Stimulated activated CD4-positive, alpha-beta T cell treated with anti-CD3 and anti-CD28 coated beads, Interleukin-1b, Interleukin-23, amount 100 ng/mL, for 4 hours (primary cell): Measurements from ENCODE around the gene PIGW.

Experiments used
- DNase-seq, 2 donors: peaks; one replicate each; pipeline ENCODE4 v3.0.0-alpha.2; 2020; ENCODE audit warnings: low read depth in 2 of 2

The PIGW gene, protein sequence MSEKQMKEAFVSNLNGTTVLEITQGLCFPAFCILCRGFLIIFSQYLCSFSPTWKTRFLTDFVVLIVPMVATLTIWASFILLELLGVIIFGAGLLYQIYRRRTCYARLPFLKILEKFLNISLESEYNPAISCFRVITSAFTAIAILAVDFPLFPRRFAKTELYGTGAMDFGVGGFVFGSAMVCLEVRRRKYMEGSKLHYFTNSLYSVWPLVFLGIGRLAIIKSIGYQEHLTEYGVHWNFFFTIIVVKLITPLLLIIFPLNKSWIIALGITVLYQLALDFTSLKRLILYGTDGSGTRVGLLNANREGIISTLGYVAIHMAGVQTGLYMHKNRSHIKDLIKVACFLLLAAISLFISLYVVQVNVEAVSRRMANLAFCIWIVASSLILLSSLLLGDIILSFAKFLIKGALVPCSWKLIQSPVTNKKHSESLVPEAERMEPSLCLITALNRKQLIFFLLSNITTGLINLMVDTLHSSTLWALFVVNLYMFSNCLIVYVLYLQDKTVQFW

DNA sequence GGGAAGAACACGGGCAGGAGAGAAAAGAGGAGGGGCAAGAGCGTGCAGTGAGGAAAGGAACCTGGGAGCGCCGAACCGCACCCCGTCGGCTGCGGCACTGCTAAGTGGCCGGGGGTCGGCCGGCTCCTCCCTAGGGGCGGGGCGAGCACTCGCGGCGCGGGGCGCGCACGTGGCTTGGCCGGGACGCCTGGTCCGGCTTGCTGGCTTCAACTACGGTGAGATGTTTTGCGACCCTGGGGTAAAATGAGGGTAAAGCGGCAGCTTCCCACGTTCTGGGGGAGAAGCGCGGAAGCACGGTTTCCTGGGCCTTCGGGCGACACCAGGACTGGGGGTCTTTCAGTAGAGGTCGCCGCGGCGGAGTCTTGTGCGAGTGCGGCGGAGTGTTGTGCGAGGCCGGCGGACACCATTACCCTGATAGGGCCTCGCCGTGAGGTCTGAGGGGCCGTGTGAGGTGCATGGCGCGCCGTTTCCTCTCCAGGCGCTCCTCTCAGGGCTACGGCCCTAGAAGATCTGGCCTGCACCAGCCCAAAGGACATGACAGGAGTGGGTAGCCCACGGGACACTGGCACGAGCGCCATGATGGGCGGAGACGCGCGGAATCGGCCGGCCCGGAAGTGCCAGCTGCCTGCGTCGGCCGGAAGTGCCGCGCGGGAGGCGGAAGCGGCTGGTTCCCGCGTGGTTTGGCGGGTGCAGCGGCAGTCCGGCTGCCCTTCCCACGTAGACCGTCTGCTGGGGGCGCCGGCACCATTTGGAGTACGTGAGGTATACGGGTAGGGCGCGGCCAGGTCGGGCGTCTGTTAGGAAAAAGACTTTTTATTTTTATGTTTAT, at the start of gene PIGW, which contains the start of gene MYO19:
Gene PIGW, plus strand, starts transcription at position 148 of the 829 bp plus-strand sequence. CDS start 2,115 bp downstream, outside the sequence.
Gene MYO19, minus strand, starts transcription at position 29 of the 829 bp plus-strand sequence. CDS start 2,330 bp downstream, outside the sequence.
- peak; percentile 82 to 87 for DNase-seq

DNA sequence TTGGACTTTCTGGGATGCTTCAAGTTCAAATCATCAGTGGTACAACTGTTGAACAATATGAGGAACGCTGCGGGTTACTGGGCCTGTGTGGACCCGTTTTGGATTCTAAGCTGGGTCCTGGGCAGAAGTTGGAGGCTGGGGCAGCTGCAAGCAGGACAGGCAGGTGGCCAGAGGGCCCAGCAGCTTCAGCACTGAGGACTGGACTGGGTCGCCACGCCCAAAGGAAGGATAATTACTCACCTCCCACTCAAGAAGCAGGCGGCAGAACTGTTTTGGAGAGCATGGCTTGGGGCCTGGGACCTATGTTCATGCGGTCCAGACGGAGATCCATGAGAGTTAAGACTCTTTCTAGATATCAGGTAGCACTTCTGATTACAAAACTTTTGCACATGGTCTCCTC, 49.8 kb upstream of the PIGW start:
- DNase-seq = no peak

DNA sequence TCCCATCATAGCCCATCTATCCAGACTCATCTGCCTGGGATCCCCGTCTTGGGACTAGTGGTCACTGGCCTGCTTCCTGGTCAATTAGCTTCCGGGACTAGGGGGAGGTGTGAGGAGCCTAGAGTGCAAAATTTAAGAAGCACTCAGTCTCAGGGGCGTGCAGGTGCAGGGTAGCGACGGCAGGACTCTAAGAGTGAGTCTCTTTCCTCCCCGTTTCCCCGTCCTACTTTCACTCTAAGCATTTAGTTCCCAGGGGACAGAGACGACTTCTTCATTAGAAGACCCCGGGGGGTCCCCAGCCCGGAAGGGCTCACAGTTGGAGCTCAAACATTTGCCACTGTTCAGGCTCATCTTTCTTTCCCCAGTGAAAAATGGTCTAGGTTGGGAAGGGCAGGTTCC, 49.0 kb upstream of the PIGW start:
- DNase-seq = no peak

DNA sequence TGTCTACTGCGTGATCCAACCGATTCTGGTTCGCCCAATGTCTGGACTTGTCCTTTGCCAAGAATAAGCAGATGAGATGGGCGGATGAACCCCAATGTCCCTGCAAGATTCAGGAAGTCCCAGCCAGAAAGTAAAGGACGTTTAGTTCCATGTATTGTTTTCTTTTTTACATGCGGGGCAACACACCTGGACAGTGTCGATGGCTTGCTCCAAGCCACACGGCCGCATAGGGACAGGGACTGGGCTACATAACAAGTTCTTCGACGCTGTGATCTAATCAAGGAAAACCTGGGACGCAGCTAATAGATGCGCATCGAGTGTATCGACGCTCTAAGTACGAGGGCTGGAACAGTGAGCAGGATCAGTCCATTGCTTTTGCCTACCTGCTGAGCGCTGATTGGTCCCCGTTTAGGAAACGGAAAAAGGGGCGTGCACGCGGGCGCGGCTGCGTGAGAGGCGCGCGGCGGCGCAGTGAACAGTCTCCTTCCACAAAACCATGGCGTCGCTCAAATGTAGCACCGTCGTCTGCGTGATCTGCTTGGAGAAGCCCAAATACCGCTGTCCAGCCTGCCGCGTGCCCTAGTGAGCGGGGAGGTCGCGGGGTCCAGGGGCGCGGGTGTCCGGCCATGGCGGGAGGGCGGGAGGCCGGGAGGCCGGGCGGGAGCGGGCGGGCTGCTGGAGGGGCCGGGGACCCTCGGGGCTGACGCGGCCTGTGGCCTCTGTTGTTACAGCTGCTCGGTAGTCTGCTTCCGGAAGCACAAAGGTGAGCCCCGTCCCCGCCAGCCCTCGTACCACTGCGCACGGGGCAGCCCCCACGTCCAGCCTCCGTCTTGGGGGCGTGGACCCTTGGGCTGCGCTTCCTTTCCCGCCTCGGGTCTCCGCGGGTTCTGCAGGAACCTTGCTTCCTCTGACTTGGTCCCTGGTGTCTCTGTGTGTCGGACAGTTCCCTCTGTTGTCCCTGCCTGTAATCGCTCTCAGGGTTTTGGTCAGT, 48.3 kb upstream of the PIGW start, which contains the start of gene ZNHIT3:
Gene ZNHIT3, plus strand, starts transcription at position 478 of the 991 bp plus-strand sequence. Its CDS starts 19 bp downstream, at position 497.
- DNase-seq = peak; percentile 79 to 82

DNA sequence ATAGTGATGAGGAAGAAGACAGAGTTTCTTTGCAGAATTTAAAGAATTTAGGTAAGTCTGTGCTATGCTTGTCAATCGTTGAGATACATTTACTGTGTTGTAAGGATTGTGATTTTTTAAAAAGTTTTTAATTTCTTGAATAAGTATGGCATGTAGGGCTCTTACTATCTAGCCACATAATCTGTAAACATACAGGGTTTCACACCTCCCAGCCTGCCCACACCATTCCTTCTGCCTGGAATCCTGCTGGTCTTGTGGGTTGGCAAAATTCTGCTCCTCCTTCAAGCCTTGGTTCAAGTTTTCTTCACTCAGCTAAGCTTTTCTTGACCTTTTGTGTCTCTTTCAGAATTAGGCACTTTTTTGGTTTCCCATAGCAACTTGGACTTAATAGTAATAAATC, 40.8 kb upstream of the PIGW start:
- DNase-seq = no peak

DNA sequence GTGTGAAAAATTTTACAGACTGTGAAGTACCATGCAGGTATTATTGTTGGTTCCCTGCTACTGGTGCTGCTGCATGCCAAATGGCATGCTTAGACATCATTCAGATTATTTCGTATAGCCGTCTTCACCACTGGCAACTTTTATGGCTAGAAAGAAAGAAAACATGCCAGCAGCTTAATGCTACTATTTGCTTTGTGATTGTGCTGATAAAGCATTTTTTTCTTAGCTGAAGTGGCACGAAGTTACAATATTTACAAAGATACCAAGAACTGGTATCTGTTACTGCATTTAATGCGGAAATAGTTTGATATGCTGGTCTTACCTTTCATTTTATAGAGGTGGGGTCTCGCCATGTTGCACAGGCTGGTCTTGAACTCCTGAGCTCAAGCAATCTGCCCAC, 40.1 kb upstream of the PIGW start:
- DNase-seq = no peak

DNA sequence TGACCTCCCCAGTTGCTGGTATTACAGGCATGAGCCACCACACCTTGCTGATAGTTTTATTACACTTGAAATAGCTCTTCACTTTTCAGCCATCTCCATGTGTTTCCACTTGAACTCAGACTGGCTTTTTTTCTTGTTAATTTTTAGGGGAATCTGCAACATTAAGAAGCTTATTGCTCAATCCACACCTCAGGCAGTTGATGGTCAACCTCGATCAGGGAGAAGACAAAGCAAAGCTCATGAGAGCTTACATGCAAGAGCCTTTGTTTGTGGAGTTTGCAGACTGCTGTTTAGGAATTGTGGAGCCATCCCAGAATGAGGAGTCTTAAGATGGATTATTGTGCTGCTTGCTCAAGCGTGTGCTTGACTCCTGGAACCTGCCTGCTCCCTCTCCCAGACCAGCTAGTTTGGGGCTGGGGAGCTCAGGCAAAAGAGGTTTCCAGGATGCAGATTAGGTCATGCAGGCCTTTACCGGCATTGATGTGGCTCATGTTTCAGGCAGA, 39.7 kb upstream of the PIGW start:
- DNase-seq = no peak

DNA sequence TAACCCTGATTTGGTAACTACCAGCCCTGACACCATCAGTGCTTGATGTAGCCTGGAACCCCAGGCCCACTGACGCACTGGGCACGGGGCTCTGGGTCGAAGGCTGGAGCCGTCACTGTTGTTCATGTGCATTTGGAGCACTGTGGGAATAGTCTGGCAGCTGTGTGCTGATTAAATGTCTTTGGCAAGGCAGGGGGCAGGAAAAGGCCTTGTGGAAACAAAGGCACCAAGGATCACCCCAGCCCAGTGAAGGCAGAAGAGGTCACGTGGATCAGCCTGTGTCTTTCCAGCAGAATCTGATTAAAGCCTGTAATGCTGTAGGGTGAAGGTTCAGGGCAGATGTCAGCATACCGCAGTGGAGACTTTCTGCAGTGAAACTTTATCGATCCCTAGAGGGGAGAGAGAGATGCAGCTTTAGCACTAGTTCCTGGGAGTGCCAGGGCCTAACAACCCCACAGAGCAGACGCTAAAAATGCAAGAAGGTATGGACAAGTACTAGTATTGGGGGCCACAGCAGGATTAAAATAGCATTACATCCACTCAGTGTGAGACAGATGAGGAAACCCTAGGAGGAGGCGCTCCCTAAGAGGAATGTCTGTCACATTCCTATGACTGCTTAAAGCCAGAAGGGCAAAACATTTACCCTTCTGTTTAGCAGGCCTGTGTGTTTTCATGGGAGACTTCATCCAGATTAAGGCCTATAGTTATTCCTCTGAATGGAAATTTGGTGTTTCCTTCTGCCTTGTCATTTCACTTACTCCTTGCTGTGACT, 38.6 kb upstream of the PIGW start:
- no peak for DNase-seq

DNA sequence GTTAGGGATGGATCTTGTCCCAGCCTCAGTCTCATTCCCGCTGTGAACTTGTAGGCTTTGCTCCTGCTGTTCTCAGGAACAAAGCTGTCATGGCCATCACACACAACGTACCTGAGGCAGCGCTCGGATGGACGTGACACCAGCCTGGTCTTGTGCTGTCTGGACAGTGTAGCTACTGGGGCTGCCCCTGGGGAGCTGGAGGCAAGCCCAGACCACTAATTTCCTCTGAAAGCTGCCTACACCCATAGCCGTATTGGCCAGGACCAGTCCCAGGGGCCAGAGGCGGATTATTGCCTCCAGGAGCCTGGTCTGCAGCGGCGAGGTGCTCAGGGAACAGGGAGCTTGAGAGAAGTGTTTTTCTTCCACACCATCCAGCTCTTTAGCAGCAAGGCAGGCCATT, 36.6 kb upstream of the PIGW start:
- DNase-seq = no peak

DNA sequence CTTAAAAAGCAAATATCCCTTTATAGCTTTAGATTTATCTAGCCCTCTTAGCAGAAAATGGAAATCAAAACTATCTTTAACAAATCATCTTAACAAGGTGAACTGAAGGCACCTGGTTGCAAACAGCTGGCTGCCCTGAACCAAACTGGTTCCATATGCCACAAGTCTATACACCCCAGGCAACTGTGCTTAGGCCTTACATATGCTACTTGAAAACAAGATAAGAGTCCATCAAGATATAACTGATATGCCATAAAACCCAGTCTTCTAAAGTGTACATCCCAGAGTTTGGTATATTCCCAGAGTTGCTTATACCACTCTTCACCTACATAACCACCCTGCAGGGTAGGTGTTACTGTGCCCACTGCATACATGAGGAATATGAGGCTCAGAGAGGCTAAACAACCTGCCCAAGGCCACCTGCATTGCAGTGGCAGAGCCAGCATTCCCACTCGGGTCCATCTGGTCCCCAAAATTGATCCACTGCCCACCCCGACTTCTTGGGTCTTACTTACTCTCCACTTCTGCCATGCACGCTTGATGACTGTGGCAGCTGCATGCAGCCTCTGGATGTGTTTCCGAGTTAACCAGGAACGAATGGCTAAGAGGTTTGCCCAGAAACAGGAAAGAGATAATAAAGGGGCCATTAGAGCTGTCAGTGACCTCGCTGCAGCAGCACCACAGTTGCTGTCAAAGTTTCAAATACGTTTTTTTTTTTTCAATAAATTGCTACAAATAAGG, 36.1 kb upstream of the PIGW start:
- DNase-seq = no peak

DNA sequence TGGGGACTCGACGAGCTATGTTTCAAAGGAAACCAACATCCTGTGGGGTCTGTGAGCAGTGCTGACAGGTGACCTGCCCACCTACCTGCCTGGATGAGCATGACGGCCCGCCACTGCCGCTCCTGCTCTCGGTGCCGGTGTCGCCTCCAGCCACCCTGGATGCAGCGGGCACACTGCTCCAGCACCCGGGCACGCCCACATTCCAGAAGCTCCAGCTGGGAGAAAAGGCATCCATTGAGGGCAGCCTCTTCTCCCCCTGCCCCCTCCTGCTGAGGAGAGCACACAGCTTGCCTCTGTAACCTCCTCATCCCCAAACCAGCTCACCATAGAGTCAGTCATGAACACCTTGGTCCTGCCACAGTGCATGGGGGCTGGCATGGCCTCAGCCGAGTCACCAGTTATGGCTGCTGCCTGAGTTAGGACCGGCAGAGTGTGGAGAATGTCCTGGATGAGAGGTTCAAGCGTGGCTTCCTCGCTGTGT, 34.0 kb upstream of the PIGW start:
- no peak for DNase-seq

DNA sequence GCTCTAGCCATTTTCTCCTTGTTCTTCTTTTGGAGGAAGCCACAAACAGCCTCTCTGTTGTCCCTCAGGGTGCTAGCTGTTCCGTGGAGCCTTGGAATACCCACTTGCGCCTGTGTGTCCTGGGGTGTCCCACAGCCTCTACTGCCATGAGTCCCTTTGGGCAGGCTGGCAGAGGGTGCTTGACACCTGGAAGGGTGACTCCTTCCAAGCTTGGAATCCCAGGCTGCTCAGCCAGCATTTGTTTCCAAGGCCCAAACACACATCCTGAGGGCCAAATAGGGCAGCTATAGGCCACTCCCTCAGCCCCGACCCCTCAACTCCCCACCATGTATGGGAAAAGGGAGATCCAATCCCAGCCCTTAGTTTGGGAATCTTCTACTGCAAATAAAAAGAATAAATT, 33.4 kb upstream of the PIGW start:
- no peak for DNase-seq

DNA sequence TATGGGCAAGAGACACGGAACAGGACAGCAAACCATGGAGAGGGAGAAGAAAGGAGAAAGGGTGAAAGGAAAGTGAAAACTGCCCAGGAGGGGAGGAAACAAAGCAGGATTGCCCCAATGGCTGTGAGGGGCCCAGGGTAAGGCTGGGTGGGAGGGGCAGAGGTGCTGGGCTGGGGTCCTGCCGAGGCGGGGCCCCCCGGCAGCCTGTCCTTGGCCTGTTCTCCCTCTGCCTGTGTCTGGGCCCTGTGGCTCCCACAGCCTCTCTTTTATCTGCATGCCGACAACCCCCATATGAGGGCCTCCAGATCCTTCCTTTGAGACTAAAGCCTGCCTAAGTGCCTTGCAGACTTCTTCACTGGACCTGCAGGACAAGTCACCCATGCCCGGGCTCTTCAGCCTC, 32.8 kb upstream of the PIGW start:
- DNase-seq = no peak

DNA sequence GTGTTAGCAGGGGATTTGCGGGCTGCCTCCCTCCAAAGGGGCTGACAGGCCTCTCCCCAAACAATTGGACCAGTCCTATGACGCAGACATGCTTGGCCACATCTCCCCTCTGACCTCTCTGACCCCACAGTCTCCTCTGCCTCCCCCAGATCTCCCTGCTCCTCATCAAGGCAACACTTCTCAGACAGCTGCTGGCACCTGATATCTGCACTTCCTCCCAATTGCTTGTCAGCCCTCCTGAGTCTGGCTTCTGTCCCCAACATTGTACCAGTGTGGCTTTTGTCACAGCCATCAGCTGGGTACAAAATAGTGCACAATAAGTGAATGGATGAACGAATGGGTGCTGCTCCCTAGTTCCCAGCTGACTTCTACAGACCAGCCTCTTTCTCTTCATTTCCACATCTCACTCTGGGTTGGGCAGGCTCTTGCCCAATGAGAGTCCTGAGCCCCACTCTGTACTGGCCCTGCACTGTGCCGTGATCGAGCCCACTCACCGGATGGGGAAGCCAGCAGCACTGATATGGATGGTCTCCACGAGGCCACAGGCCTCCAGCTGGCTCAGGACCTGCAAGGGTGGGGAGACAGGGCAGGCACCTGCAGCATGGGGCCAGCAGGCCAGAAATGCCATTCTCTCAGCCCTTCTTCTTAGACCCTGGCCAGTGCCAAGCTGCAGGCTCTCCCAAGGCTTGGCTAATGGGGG, 31.2 kb upstream of the PIGW start:
- DNase-seq = no peak

DNA sequence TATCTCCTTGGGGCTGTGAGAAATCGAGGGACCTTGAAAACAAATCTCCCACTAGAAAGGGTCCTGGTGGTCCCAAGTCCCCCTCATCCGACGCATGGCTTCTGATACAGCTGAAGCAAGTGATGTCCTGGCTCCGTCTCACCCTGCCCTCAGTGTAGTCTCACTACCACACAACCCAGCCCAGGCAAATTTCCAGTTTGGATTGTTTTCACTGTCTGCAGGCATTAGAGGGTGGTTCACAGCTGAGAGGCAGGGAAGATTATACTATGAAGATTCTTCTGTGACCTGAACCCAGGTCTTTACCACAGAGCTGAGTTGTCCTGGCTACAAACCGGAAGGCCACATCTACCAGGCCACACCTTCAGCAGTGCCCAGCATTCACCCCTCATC, 30.6 kb upstream of the PIGW start:
- DNase-seq = no peak

DNA sequence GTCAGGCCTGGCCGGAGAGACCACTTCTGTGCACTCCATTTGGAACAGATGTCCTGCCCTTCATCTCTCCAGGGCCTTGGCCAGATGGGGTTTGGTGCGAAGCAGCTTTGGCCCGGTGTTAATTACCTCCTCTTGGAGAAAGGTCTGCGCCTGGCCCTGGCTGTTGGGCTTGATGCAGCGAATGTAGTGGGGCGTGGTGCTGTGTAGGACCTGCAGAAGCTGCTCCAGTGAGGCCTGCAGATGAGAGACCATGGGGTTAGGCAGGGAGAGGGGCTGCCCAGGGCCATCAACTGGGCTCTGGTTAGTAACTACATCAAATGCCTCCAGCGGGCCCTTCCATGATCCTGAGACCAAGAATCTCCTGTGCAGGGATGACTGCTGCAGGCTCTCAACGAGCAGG, 29.6 kb upstream of the PIGW start:
- DNase-seq = no peak

DNA sequence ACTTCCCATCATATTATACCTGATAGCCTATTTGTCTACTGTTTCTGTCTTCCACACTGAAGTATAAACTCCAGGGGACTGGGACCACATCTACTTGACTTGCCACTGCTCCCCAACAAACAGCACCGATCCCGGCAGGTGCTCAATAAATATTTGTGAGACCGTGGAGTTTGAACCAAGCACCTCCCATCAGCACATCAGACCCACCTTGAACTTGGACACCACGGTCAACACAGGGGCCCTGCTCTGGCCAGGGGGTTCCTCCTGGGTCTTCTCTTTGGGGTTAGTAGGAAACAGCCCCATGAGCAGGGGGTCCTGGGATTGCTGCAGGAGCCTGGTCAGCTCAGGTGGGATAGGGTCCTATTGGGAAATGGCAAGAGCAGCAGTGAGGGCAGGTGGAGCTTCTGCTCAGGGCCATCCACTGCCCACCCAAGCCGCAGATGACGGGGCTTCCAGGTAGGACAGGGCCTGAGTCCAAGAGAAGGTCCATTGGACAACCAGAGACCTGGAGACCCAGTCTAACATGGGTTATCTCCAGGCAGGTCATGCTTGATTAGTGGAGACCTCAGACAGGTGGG, 28.4 kb upstream of the PIGW start:
- no peak for DNase-seq

DNA sequence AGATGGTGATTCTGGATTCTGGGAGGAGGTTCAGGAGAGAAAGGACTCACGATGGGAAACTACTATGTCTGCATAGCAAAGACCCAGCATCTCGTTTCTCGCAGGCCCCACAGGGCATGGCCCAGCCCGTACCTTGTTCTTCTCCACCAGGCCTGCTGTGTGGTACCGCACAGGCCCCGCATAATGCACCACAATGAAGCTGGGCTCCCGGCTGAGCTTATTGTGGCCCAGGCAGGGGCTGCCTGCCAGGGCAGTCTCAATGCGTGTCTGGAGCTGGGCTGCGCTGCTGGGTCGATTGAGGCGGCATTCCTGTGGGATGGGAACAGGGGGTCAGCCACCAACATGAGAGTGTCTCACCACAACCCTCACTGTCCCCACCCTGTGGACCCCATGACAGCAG, 28.0 kb upstream of the PIGW start:
- no peak for DNase-seq

DNA sequence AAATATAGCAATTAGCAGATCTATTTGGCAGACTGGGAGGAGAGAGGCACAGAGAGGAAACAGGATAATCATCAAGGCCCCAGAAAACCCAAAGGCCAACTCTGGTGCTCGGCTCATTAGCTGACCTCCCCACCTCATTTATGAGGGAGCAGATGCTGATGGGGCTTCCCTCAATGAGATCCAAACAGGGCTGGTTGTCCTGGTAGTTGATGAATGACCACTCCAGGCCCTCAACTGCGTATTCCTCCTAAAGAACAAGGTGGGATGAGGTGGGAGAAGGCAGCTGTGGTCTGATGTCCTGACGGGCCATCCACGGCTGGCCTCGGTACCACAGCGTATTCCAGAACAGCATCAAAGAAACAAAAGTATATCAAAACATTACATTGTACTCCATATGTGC, 27.5 kb upstream of the PIGW start:
- DNase-seq = no peak
